ENCODE measurements around the gene CC2D1A.

- TF ChIP-seq JUNB (IDR thresholded peaks at IDR 0.05; ENCODE audit: unreplicated experiment) (no peak), CTCF (conservative IDR thresholded peaks at IDR 0.05; ENCODE audit: low read depth in 2 of 2) (peak; percentile 48 to 56), EZH2 (IDR thresholded peaks at IDR 0.05; ENCODE audit: low read depth, unreplicated experiment) (no peak), POLR2AphosphoS5 (IDR thresholded peaks at IDR 0.05; ENCODE audit: low read depth) (no peak), REST (IDR thresholded peaks at IDR 0.05; ENCODE audit: unreplicated experiment) (no peak), EZH2phosphoT487 (IDR thresholded peaks at IDR 0.05; ENCODE audit: unreplicated experiment) (no peak), NANOG (IDR thresholded peaks at IDR 0.05; ENCODE audit: borderline replicate concordance) (no peak), ZNF331 (CRISPR knock-in tag; IDR thresholded peaks at IDR 0.05; ENCODE audit: low read depth) (no peak)
These were observed 22.4 kb upstream of the CC2D1A start for GRCh38 chr19:13883516-13884064.
